Natural killer cell (primary cell): ENCODE data around the gene NPM1. TPM values are rescaled to one million over a fixed set of nuclear protein-coding genes. Genes with fewer than 3 reads are reported as not detected.
A peak's percentile ranks its signal among the peaks of the same experiment; 100 is the strongest.

Source experiments
- ATAC-seq, 3 donors: fragments of 150-1000 bp in 2 of 3; fragments of 200-7000 bp in 1 of 3; cut with Tn5 transposase; 1 replicate in 1 of 3; 2 replicates in 2 of 3; pipeline ENCODE4 v1.10.0; 2021; ENCODE audit warnings: mild to moderate bottlenecking in 2 of 3, moderate library complexity in 2 of 3
- DNase-seq, 2 donors: peaks; one replicate each; pipeline versions ENCODE4 v3.0.0 to v3.0.0-alpha.2; 2013 to 2021; ENCODE audit warnings: mixed read lengths in 1 of 2
- H3K27ac ChIP-seq: one replicate; pipeline ENCODE4 v1.5.1; 2013; ENCODE audit warnings: mild to moderate bottlenecking, low read length
- H3K27me3 ChIP-seq: one replicate; pipeline ENCODE4 v1.6.1; 2013; ENCODE audit warnings: low read length; ENCODE audit not compliant: control insufficient read depth, insufficient read depth
- H3K36me3 ChIP-seq: one replicate; pipeline ENCODE4 v1.6.1; 2013; ENCODE audit warnings: low read length; ENCODE audit not compliant: control insufficient read depth, insufficient read depth
- H3K4me1 ChIP-seq: one replicate; pipeline ENCODE4 v1.6.1; 2013; ENCODE audit warnings: low read length; ENCODE audit not compliant: control insufficient read depth, insufficient read depth
- H3K4me3 ChIP-seq: one replicate; pipeline ENCODE4 v1.5.1; 2013; ENCODE audit warnings: low read length
- H3K9me3 ChIP-seq: one replicate; pipeline ENCODE4 v1.6.1; 2013; ENCODE audit warnings: low read length; ENCODE audit not compliant: control insufficient read depth, insufficient read depth
- H3K27ac Mint-ChIP-seq, 2 donors: one replicate each; pipeline ENCODE4 v1.8.0; 2022; ENCODE audit warnings: mild to moderate bottlenecking in 2 of 2, mixed read lengths in 2 of 2, moderate library complexity in 1 of 2
- H3K27me3 Mint-ChIP-seq, 2 donors: one replicate each; pipeline ENCODE4 v1.8.0; 2022; ENCODE audit warnings: low read depth in 2 of 2, mixed read lengths in 2 of 2
- H3K36me3 Mint-ChIP-seq: one replicate; pipeline ENCODE4 v1.8.0; 2022; ENCODE audit warnings: mixed read lengths
- H3K4me1 Mint-ChIP-seq, 2 donors: one replicate each; pipeline ENCODE4 v1.8.0; 2022; ENCODE audit warnings: mixed read lengths in 2 of 2
- H3K4me3 Mint-ChIP-seq: one replicate; pipeline ENCODE4 v1.8.0; 2022; ENCODE audit warnings: mild to moderate bottlenecking, moderate library complexity, mixed read lengths
- H3K9me3 Mint-ChIP-seq, 2 donors: one replicate each; pipeline ENCODE4 v1.8.0; 2022; ENCODE audit warnings: mixed read lengths in 2 of 2
- WGBS: methylation state at CpG from one replicate; pipeline ENCODE4 v1.1.7; 2013; ENCODE audit warnings: missing lambda C conversion rate; ENCODE audit not compliant: insufficient coverage; 5-methylcytosine and 5-hydroxymethylcytosine counted together
- intact Hi-C: fragments of 100-400 bp; cut with micrococcal nuclease; formaldehyde crosslinking; loops from one replicate; pipeline ENCODE4 v1.14.2; 2022
- total RNA-seq, 4 donors: library from RNA; stranded (reverse); fragments of 120-200 nt in 1 of 4; gene quantifications; one replicate each; pipeline versions ENCODE4 v1.2.3 to v1.2.4, GENCODE V29; 2013 to 2022
- TF ChIP-seq, protein P1 (sequence below): fragments of 200-600 bp; IDR thresholded peaks from one replicate; pipeline ENCODE4 v1.8.0; 2022; ENCODE audit warnings: antibody characterized with exemption

Gene NPM1
- total RNA-seq, 3 donors from 2014 or later (not counting 1 experiment from before 2014, with no cell fraction given), result 440 to 554 (median 454) TPM

DNA sequence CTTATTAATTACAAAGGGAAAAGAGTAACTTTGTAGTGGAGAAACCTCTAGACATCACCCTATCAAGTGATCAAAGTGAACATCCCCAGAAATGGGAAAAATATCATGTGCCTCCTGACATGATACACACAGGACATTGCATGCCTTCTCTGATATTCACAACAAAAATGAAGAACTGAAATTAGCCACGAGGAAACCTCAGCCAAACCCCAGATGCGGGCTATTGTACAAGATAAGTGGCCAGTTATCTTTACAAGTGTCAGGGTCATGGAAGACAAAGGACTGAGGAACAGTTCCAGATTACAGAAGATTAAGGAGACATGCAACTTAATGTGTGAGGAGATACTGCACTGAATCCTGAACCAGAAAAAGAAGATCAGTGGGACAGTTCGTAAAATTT lies 23.8 kb upstream of the NPM1 start:
- H3K27me3 Mint-ChIP-seq, result peaks cover 13 to 26% of the 10 kb centered on the region in 2 donors
- Histone ChIP-seq H3K36me3 (no peaks in the 10 kb centered on the region), H3K27ac (no peak overlapping the region), H3K27me3 (no peaks in the 10 kb centered on the region), H3K4me1 (peaks cover 2% of the 10 kb centered on the region), H3K4me3 (no peak overlapping the region), H3K9me3 (no peaks in the 10 kb centered on the region)
- TF ChIP-seq, protein P1, sequence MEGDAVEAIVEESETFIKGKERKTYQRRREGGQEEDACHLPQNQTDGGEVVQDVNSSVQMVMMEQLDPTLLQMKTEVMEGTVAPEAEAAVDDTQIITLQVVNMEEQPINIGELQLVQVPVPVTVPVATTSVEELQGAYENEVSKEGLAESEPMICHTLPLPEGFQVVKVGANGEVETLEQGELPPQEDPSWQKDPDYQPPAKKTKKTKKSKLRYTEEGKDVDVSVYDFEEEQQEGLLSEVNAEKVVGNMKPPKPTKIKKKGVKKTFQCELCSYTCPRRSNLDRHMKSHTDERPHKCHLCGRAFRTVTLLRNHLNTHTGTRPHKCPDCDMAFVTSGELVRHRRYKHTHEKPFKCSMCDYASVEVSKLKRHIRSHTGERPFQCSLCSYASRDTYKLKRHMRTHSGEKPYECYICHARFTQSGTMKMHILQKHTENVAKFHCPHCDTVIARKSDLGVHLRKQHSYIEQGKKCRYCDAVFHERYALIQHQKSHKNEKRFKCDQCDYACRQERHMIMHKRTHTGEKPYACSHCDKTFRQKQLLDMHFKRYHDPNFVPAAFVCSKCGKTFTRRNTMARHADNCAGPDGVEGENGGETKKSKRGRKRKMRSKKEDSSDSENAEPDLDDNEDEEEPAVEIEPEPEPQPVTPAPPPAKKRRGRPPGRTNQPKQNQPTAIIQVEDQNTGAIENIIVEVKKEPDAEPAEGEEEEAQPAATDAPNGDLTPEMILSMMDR, result no peak
- no peaks in the 10 kb centered on the region for H3K9me3 Mint-ChIP-seq
- no peaks in the 10 kb centered on the region for H3K36me3 Mint-ChIP-seq
- WGBS, result 39% methylated on average over 3 of the region's 3 CpGs
- ATAC-seq, result no peak
- DNase-seq, result no peak
- peaks cover 0 to 4% of the 10 kb centered on the region in 2 donors for H3K4me1 Mint-ChIP-seq
- intact Hi-C loops, result no loop called here
- no peak overlapping the region for H3K27ac Mint-ChIP-seq
- no peak overlapping the region for H3K4me3 Mint-ChIP-seq

DNA sequence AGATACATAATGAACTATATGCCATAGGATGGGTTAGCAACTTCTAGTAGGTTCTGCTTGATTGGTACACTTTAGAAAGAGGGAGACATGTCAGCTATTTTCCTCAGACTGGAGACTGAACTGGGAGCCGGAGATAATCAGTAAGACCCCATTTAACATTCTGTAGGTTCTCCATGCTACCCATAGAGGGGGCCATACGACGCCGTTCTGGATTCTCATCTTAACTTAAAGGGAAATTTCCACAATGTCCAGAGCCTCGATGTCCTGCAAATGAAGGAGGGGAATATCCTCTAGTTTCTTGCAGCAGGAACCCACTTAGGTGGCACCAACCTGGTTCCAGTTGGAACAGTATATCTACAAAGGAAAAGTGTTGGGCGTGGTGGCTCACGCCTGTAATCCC lies 22.3 kb upstream of the NPM1 start:
- intact Hi-C loops, result no loop called here
- TF ChIP-seq, protein P1, result peak; percentile 27
- Histone ChIP-seq H3K4me1 (peaks cover 2% of the 10 kb centered on the region), H3K27ac (no peak overlapping the region), H3K36me3 (no peaks in the 10 kb centered on the region), H3K27me3 (no peaks in the 10 kb centered on the region), H3K4me3 (no peak overlapping the region), H3K9me3 (no peaks in the 10 kb centered on the region)
- Mint-ChIP-seq H3K27ac (no peak overlapping the region), H3K4me3 (no peak overlapping the region), H3K4me1 (peaks cover 0 to 4% of the 10 kb centered on the region in 2 donors), H3K27me3 (peaks cover 15 to 26% of the 10 kb centered on the region in 2 donors), H3K9me3 (no peaks in the 10 kb centered on the region), H3K36me3 (no peaks in the 10 kb centered on the region)
- ATAC-seq (no peak), DNase-seq (peak in 1 of 2 donors; percentile 17)
- WGBS, result 49% methylated on average over 6 of the region's 7 CpGs

DNA sequence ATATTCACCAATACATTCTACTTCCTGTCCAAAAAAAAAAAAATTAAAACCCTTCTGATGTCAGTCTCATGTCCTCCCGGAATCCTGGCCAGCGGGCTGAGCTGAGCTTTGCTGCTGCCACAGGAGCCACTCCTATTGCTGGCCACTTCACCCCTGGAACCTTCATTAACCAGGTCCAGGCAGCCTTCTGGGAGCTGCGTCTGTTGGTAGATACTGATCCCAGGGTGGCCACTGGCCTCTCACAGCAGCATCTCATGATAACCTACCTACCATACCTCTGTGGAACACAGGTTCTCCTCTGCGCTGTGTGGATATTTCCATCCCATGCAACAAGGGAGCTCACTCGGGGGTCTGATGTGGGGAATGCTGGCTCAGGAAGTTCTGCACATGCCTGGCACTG lies 21.0 kb upstream of the NPM1 start:
- TF ChIP-seq, protein P1, result no peak
- H3K27me3 ChIP-seq, result no peaks in the 10 kb centered on the region
- no peaks in the 10 kb centered on the region for H3K9me3 ChIP-seq
- 87% methylated on average over 5 of the region's 5 CpGs for WGBS
- no peak overlapping the region for H3K4me3 Mint-ChIP-seq
- H3K27me3 Mint-ChIP-seq, result peaks cover 15 to 26% of the 10 kb centered on the region in 2 donors
- H3K9me3 Mint-ChIP-seq, result no peaks in the 10 kb centered on the region
- H3K4me1 ChIP-seq, result peaks cover 2% of the 10 kb centered on the region
- H3K4me3 ChIP-seq, result no peak overlapping the region
- ATAC-seq (no peak), DNase-seq (no peak)
- intact Hi-C loops, result no loop called here
- H3K4me1 Mint-ChIP-seq, result peaks cover 0 to 4% of the 10 kb centered on the region in 2 donors
- H3K36me3 ChIP-seq, result no peaks in the 10 kb centered on the region
- no peak overlapping the region for H3K27ac Mint-ChIP-seq
- H3K27ac ChIP-seq, result no peak overlapping the region
- no peaks in the 10 kb centered on the region for H3K36me3 Mint-ChIP-seq
